ENCODE data around the gene HOXC11. TPM values are rescaled to one million over a fixed set of nuclear protein-coding genes. Genes with fewer than 3 reads are reported as not detected.

Gene HOXC11
- total RNA-seq, 2 donors from 2014 or later: not detected

- H3K4me1 ChIP-seq (replicated peaks): no peaks in the 10 kb centered on the region
- H3K27me3 ChIP-seq (replicated peaks; ENCODE audit: insufficient read depth): peaks cover 77% of the 10 kb centered on the region
- WGBS: 13% methylated on average over 10 of the region's 10 CpGs
- TF ChIP-seq POLR2A (IDR thresholded peaks at IDR 0.05) (no peak), CTCF (IDR thresholded peaks at IDR 0.05) (no peak), POLR2AphosphoS5 (IDR thresholded peaks at IDR 0.05) (no peak)
- no peaks in the 10 kb centered on the region for H3K36me3 ChIP-seq
- intact Hi-C loops (cut with DNase I): no loop called here
- no peaks in the 10 kb centered on the region for H3K9me3 ChIP-seq
- no peak overlapping the region for H3K27ac ChIP-seq
- H3K4me3 ChIP-seq: no peak overlapping the region
- DNase-seq (ENCODE audit: low spot score): no peak
These were observed 17.1 kb upstream of the HOXC11 start for GRCh38 chr12:53955776-53956250.

GRCh38 chr12:53956251-53956887, 16.6 kb upstream of the HOXC11 start:
- TF ChIP-seq POLR2AphosphoS5 (IDR thresholded peaks at IDR 0.05) (no peak), POLR2A (IDR thresholded peaks at IDR 0.05) (no peak), CTCF (IDR thresholded peaks at IDR 0.05) (no peak)
- no peak for DNase-seq (ENCODE audit: low spot score)
- no peaks in the 10 kb centered on the region for H3K4me1 ChIP-seq (replicated peaks)
- H3K27ac ChIP-seq: no peak overlapping the region
- WGBS: 24% methylated on average over 25 of the region's 25 CpGs
- H3K9me3 ChIP-seq: no peaks in the 10 kb centered on the region
- intact Hi-C loops (cut with DNase I): no loop called here
- no peaks in the 10 kb centered on the region for H3K36me3 ChIP-seq
- H3K27me3 ChIP-seq (replicated peaks; ENCODE audit: insufficient read depth): peaks cover 77% of the 10 kb centered on the region
- H3K4me3 ChIP-seq: no peak overlapping the region

GRCh38 chr12:53956914-53957536, 15.9 kb upstream of the HOXC11 start:
- intact Hi-C loops (cut with DNase I): no loop called here
- Histone ChIP-seq H3K4me3 (no peak overlapping the region), H3K27me3 (replicated peaks; ENCODE audit: insufficient read depth) (peaks cover 74% of the 10 kb centered on the region), H3K27ac (no peak overlapping the region), H3K4me1 (replicated peaks) (no peaks in the 10 kb centered on the region), H3K9me3 (no peaks in the 10 kb centered on the region), H3K36me3 (no peaks in the 10 kb centered on the region)
- no peak for DNase-seq (ENCODE audit: low spot score)
- 31% methylated on average over 11 of the region's 11 CpGs for WGBS
- TF ChIP-seq POLR2AphosphoS5 (IDR thresholded peaks at IDR 0.05) (no peak), CTCF (IDR thresholded peaks at IDR 0.05) (no peak), POLR2A (IDR thresholded peaks at IDR 0.05) (no peak)

GRCh38 chr12:53958128-53958527, 14.8 kb upstream of the HOXC11 start:
- intact Hi-C loops (cut with DNase I): no loop called here
- no peak for DNase-seq (ENCODE audit: low spot score)
- no peaks in the 10 kb centered on the region for H3K36me3 ChIP-seq
- no peak overlapping the region for H3K4me3 ChIP-seq
- 47% methylated on average over 3 of the region's 3 CpGs for WGBS
- H3K27me3 ChIP-seq (replicated peaks; ENCODE audit: insufficient read depth): peaks cover 73% of the 10 kb centered on the region
- H3K4me1 ChIP-seq (replicated peaks): no peaks in the 10 kb centered on the region
- no peaks in the 10 kb centered on the region for H3K9me3 ChIP-seq
- no peak for TF ChIP-seq POLR2AphosphoS5 (IDR thresholded peaks at IDR 0.05)
- no peak for TF ChIP-seq POLR2A (IDR thresholded peaks at IDR 0.05)
- TF ChIP-seq CTCF (IDR thresholded peaks at IDR 0.05): no peak
- H3K27ac ChIP-seq: no peak overlapping the region

GRCh38 chr12:53959314-53959713, 13.6 kb upstream of the HOXC11 start:
- TF ChIP-seq POLR2A (IDR thresholded peaks at IDR 0.05): no peak
- WGBS: 52% methylated on average over 4 of the region's 4 CpGs
- Histone ChIP-seq H3K4me3 (no peak overlapping the region), H3K36me3 (no peaks in the 10 kb centered on the region), H3K27me3 (replicated peaks; ENCODE audit: insufficient read depth) (peaks cover 76% of the 10 kb centered on the region), H3K27ac (no peak overlapping the region), H3K4me1 (replicated peaks) (no peaks in the 10 kb centered on the region), H3K9me3 (no peaks in the 10 kb centered on the region)
- DNase-seq (ENCODE audit: low spot score): no peak
- intact Hi-C loops (cut with DNase I): no loop called here

Data from prostate gland (tissue), 2 donors.